Neural cell (in vitro differentiated cells): Measurements from ENCODE around the gene LRRC38.

Source experiments
- CTCF ChIP-seq: fragments of 450-650 bp; IDR thresholded peaks from 2 replicates; pipeline ENCODE4 v1.5.1; 2014; ENCODE audit warnings: antibody characterized with exemption, mild to moderate bottlenecking, moderate library complexity; ENCODE audit not compliant: poor library complexity, severe bottlenecking
- EP300 ChIP-seq: fragments of 450-650 bp; conservative IDR thresholded peaks from 2 replicates; pipeline ENCODE4 v1.6.1; 2014; ENCODE audit warnings: antibody characterized with exemption, mild to moderate bottlenecking, moderate library complexity; ENCODE audit not compliant: poor library complexity, severe bottlenecking
- EZH2 ChIP-seq: fragments of 200-600, 300-800 bp; shearing (Covaris generic), sonication (generic); IDR thresholded peaks from 2 replicates; pipeline ENCODE4 v1.6.1; 2014; ENCODE audit warnings: antibody characterized with exemption, low read length, borderline replicate concordance, mild to moderate bottlenecking; ENCODE audit not compliant: insufficient read depth, poor library complexity, severe bottlenecking
- POLR2AphosphoS5 ChIP-seq: IDR thresholded peaks from 2 replicates; pipeline ENCODE4 v1.6.1; 2012
- RAD21 ChIP-seq: fragments of 450-650 bp; conservative IDR thresholded peaks from 2 replicates; pipeline ENCODE4 v1.6.1; 2014; ENCODE audit warnings: antibody characterized with exemption, mild to moderate bottlenecking, moderate library complexity
- REST ChIP-seq: IDR thresholded peaks from 2 replicates; pipeline ENCODE4 v1.6.1; 2012; ENCODE audit warnings: borderline replicate concordance
- SMC3 ChIP-seq: fragments of 450-650 bp; conservative IDR thresholded peaks from 2 replicates; pipeline ENCODE4 v1.6.1; 2014; ENCODE audit warnings: antibody characterized with exemption, mild to moderate bottlenecking, moderate library complexity; ENCODE audit not compliant: poor library complexity
- TAF1 ChIP-seq: IDR thresholded peaks from 2 replicates; pipeline ENCODE4 v1.6.1; 2012; ENCODE audit warnings: low read depth

- no peak for TF ChIP-seq CTCF
- no peak for TF ChIP-seq SMC3
- TF ChIP-seq RAD21: no peak
- TF ChIP-seq EZH2: no peak
- no peak for TF ChIP-seq TAF1
- TF ChIP-seq POLR2AphosphoS5: no peak
- TF ChIP-seq EP300: no peak
- no peak for TF ChIP-seq REST
These were observed 8.8 kb downstream of the LRRC38 start for GRCh38 chr1:13505020-13505419.
